ENCODE measurements around the gene PMEL.

DNA sequence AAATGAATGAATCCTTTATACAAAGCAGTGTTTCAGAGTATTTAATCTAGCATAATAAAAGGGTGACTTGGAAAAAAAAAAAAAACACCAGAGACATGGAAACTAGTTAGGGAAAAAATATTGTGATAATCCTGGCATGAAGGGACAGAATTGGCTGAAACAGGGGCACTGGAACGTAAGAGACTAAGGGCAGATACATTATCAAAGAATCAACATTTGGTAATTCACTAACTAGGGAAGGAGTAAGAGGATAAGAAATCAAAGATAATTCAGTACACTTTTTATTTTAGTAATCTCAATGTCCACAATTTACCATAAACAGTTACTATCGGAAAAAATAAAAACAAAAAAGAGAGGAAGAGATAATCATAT, 56.3 kb downstream of the PMEL start:
- no peak for TF ChIP-seq CTCF (IDR thresholded peaks at IDR 0.05)
- TF ChIP-seq POLR2AphosphoS5 (IDR thresholded peaks at IDR 0.05), result no peak
- no peak for TF ChIP-seq EP300 (IDR thresholded peaks at IDR 0.05)
- TF ChIP-seq POLR2A (IDR thresholded peaks at IDR 0.05), result no peak
